GM13977 (cell line): ENCODE measurements around the gene ZNF850.

ENCODE experiments used
- DNase-seq: peaks from one replicate; pipeline ENCODE4 v3.0.0; 2012; ENCODE audit warnings: low spot score
- CTCF ChIP-seq: IDR thresholded peaks from 2 replicates; pipeline ENCODE4 v1.5.1; 2012; ENCODE audit warnings: mild to moderate bottlenecking, control low read depth; ENCODE audit not compliant: insufficient read depth; ENCODE audit errors: extremely low read depth, missing control alignments
- in situ Hi-C: fragments of 300-500 bp; cut with MboI; formaldehyde crosslinking; loops from one replicate; pipeline ENCODE4 v1.12.0; 2022; ENCODE audit warnings: low sequenced_read_pairs, low pct_unique_long_range_greater_than_20kb, mixed read lengths, inconsistent platforms; ENCODE audit not compliant: unreplicated experiment

ZNF850 gene

GRCh38 chr19:36688058-36688457, 84.5 kb downstream of the ZNF850 start:
- in situ Hi-C loops = no loop called here
- no peak for DNase-seq
- no peak for TF ChIP-seq CTCF

GRCh38 chr19:36687214-36688056, 85.2 kb downstream of the ZNF850 start, which contains the start of gene ZNF567:
Gene ZNF567, plus strand, starts transcription at chr19:36687612. Its CDS starts 7,256 bp downstream, at chr19:36694868.
- in situ Hi-C loops = no loop called here
- DNase-seq = peak; percentile 96
- TF ChIP-seq CTCF = no peak

- TF ChIP-seq CTCF = no peak
- peak; percentile 27 for DNase-seq
- in situ Hi-C loops = no loop called here
Measured at GRCh38 chr19:36686365-36687213, 86.0 kb downstream of the ZNF850 start.

GRCh38 chr19:36685835-36686234, 86.8 kb downstream of the ZNF850 start:
- no peak for TF ChIP-seq CTCF

GRCh38 chr19:36679455-36679854, 93.2 kb downstream of the ZNF850 start:
- no peak for TF ChIP-seq CTCF
- in situ Hi-C loops = no loop called here
- DNase-seq = no peak

More at GRCh38 chr19:36685835-36686234, 86.8 kb downstream of the ZNF850 start:
- no peak for DNase-seq
- in situ Hi-C loops = no loop called here

- no peak for DNase-seq
- in situ Hi-C loops = no loop called here
- TF ChIP-seq CTCF = no peak
Measured at GRCh38 chr19:36674201-36674600, 98.4 kb downstream of the ZNF850 start.
